Measurements from ENCODE around the gene FIZ1. TPM values are rescaled to one million over a fixed set of nuclear protein-coding genes. Genes with fewer than 3 reads are reported as not detected.
A peak's percentile ranks its signal among the peaks of the same experiment; 100 is the strongest.

The FIZ1 gene
- total and polyA plus RNA-seq, 2 experiments from 2014 or later, result 5.4 to 10.1 TPM

- DNase-seq (ENCODE audit: low spot score) (peak; percentile 48), ATAC-seq (peak; percentile 12)
These were observed 49.4 kb upstream of the FIZ1 start for GRCh38 chr19:55648585-55649267.

More at GRCh38 chr19:55648585-55649267, 49.4 kb upstream of the FIZ1 start:
- peak overlapping the region; percentile 87 for H3K4me2 ChIP-seq
- Mint-ChIP-seq H3K36me3 (ENCODE audit: low read depth) (peaks cover 39% of the 10 kb centered on the region), H3K27me3 (ENCODE audit: insufficient read depth, low read depth, poor library complexity) (peaks cover 45% of the 10 kb centered on the region), H3K4me1 (peaks cover 30% of the 10 kb centered on the region), H3K9me3 (no peaks in the 10 kb centered on the region), H3K4me3 (peak overlapping the region; percentile 73), H3K27ac (no peak overlapping the region)
- peaks cover 15% of the 10 kb centered on the region; the same call in 1 of the 2 replicates for H3F3A ChIP-seq (replicated peaks; ENCODE audit: low read depth)
- no peaks in the 10 kb centered on the region for H3K9me2 ChIP-seq (ENCODE audit: insufficient read depth)
- H3K79me2 ChIP-seq (replicated peaks; ENCODE audit: insufficient read depth), result peaks cover 32% of the 10 kb centered on the region
- peak overlapping the region; percentile 65 for H3K4me3 ChIP-seq
- TF ChIP-seq CTCF (conservative IDR thresholded peaks at IDR 0.05; ENCODE audit: low read depth in 2 of 2) (no peak), ZNF462 (CRISPR knock-in tag; IDR thresholded peaks at IDR 0.05) (no peak)
- H2AFZ ChIP-seq, result no peak overlapping the region
- no peaks in the 10 kb centered on the region; the same call in 1 of the 2 replicates for H3K4me1 ChIP-seq (ENCODE audit: insufficient read depth)
- H3K36me3 ChIP-seq (ENCODE audit: insufficient read depth), result no peaks in the 10 kb centered on the region
- no peak overlapping the region for H3K27ac ChIP-seq (ENCODE audit: low read depth)
- no peaks in the 10 kb centered on the region for H3K27me3 ChIP-seq (ENCODE audit: insufficient read depth)
- no peaks in the 10 kb centered on the region for H4K20me1 ChIP-seq (replicated peaks; ENCODE audit: insufficient read depth)
